Activated T-helper 2 cell treated with anti-CD3 and anti-CD28 coated beads, Interferon-gamma antibody, Interleukin-2, Interleukin-4, amounts not matched to agents 10 μg/mL and 5 μg/mL and 100 μg/mL, durations not matched to agents 14 hours and 24 hours and 36 hours (primary cell): ENCODE data around the gene RPS18. TPM values are rescaled to one million over a fixed set of nuclear protein-coding genes. Genes with fewer than 3 reads are reported as not detected.
A peak's percentile ranks its signal among the peaks of the same experiment; 100 is the strongest.
"Not testable (repeated sequence)": the region's sequence is repeated elsewhere in the genome, so short reads cannot be mapped to it uniquely, and the experiment has no call there.

Experiments used
- DNase-seq: peaks from one replicate; pipeline ENCODE4 v3.0.0; 2021; ENCODE audit warnings: low spot score
- H3K27ac Mint-ChIP-seq: one replicate; pipeline ENCODE4 v1.8.0; 2021; ENCODE audit warnings: mixed read lengths
- H3K27me3 Mint-ChIP-seq: one replicate; pipeline ENCODE4 v1.8.0; 2021; ENCODE audit warnings: low read depth, mixed read lengths
- H3K36me3 Mint-ChIP-seq: one replicate; pipeline ENCODE4 v1.8.0; 2021; ENCODE audit warnings: low read depth, mixed read lengths
- H3K4me1 Mint-ChIP-seq: one replicate; pipeline ENCODE4 v1.8.0; 2021; ENCODE audit warnings: low read depth, mixed read lengths
- H3K4me3 Mint-ChIP-seq: one replicate; pipeline ENCODE4 v1.8.0; 2021; ENCODE audit warnings: low read depth, mild to moderate bottlenecking, moderate library complexity, mixed read lengths
- H3K9me3 Mint-ChIP-seq: one replicate; pipeline ENCODE4 v1.8.0; 2021; ENCODE audit warnings: mixed read lengths
- intact Hi-C: fragments of 100-400 bp; cut with micrococcal nuclease; formaldehyde crosslinking; loops from one replicate; pipeline ENCODE4 v1.15.1; 2023
- total RNA-seq: library from RNA; stranded (reverse); gene quantifications from 2 replicates; pipeline ENCODE4 v1.2.3, GENCODE V29; 2022

Gene RPS18
- total RNA-seq, 1 donor from 2014 or later: 3,143 TPM

DNA sequence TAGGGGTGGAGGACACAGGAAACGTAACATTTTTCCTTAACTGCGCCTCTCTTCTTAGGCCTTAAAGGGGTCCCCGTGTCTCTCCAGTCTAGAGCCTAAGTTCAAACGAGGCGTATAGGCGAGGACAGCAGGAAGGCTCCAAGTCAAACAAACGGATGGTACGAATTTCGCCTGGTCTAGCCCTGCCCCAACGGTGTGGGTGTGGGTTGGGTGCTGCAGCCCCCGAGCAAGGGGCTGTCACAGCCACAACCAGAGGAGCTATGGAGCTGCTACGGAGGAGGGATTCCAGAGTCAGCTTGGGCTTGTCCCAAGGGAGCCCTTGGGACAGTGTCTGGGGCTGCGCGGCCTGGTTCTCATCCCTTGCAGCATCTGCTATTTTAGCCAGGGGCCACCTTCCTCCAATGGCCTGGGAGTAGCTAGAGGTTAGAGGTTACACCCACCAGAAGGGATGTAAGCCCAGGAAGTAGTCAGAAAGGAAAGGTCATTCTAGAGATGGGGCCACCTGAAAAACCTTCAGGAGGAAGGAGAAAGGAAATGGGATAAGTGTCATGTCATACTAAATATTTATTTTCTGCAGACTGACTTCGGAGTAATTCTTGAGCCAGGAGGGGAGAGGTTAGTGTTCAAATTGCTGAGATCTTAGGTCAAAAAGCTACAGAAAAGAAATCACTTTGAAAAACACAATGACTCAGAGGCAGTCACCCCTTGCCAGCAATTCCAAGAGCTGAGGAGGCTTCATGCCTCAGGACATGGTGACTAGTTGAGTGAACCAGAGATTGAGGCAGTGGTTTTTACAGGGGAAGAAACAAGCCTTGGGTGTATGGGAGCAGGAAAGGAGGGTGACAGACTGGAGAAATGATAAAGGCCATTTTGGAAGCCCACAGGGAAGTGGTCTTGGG lies 21.9 kb upstream of the RPS18 start:
- H3K9me3 Mint-ChIP-seq: no peaks in the 10 kb centered on the region
- intact Hi-C loops: loop anchor here (1.0 to 2.0 kb wide), 4 partner anchors 21 to 278 kb away; partner anchors contain the start of gene VPS52
- no peaks in the 10 kb centered on the region for H3K27me3 Mint-ChIP-seq
- H3K4me3 Mint-ChIP-seq: peak overlapping the region; percentile 88
- no peak for DNase-seq
- peak overlapping the region; percentile 92 for H3K27ac Mint-ChIP-seq
- peaks cover 32% of the 10 kb centered on the region for H3K4me1 Mint-ChIP-seq
- H3K36me3 Mint-ChIP-seq: peaks cover 33% of the 10 kb centered on the region

DNA sequence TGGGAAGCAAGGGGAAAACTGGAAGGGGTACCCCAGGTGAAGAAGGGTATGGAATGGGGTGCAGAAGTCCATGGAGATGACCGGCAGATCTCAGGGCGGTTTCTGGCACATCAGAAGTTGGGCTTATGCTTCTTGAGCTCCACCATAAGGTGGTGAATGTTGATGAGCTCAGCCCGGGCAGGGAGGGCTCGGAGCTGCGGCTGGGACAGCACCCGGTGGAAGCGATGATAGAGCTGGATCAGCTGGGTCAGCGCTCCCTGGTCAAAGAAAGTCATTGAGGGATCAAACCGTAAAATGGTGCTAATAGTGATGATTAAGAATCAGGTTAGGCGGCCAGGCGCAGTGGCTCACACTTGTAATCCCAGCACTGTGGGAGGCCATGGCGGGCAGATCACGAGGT lies 21.1 kb upstream of the RPS18 start:
- no peak for DNase-seq
- peaks cover 32% of the 10 kb centered on the region for H3K4me1 Mint-ChIP-seq
- no peaks in the 10 kb centered on the region for H3K27me3 Mint-ChIP-seq
- H3K4me3 Mint-ChIP-seq: peak overlapping the region; percentile 88
- no peaks in the 10 kb centered on the region for H3K9me3 Mint-ChIP-seq
- peak overlapping the region; percentile 92 for H3K27ac Mint-ChIP-seq
- H3K36me3 Mint-ChIP-seq: peaks cover 34% of the 10 kb centered on the region
- intact Hi-C loops: no loop called here

GRCh38 chr6:33251395-33252012 lies 20.4 kb upstream of the RPS18 start:
- Mint-ChIP-seq H3K27ac (peak overlapping the region; percentile 66), H3K9me3 (no peaks in the 10 kb centered on the region), H3K4me1 (peaks cover 32% of the 10 kb centered on the region), H3K4me3 (peak overlapping the region; percentile 38), H3K27me3 (no peaks in the 10 kb centered on the region), H3K36me3 (peaks cover 37% of the 10 kb centered on the region)
- no peak for DNase-seq
- intact Hi-C loops: no loop called here

GRCh38 chr6:33252759-33253158 lies 19.1 kb upstream of the RPS18 start:
- H3K4me3 Mint-ChIP-seq: no peak overlapping the region
- no peaks in the 10 kb centered on the region for H3K27me3 Mint-ChIP-seq
- DNase-seq: no peak
- H3K4me1 Mint-ChIP-seq: peaks cover 32% of the 10 kb centered on the region
- no peak overlapping the region for H3K27ac Mint-ChIP-seq
- H3K36me3 Mint-ChIP-seq: peaks cover 39% of the 10 kb centered on the region
- no peaks in the 10 kb centered on the region for H3K9me3 Mint-ChIP-seq
- intact Hi-C loops: no loop called here

- no peak overlapping the region for H3K27ac Mint-ChIP-seq
- H3K4me3 Mint-ChIP-seq: no peak overlapping the region
- no peaks in the 10 kb centered on the region for H3K9me3 Mint-ChIP-seq
- H3K27me3 Mint-ChIP-seq: no peaks in the 10 kb centered on the region
- H3K4me1 Mint-ChIP-seq: peaks cover 23% of the 10 kb centered on the region
- DNase-seq: no peak
- intact Hi-C loops: no loop called here
- peaks cover 45% of the 10 kb centered on the region for H3K36me3 Mint-ChIP-seq
Measured at GRCh38 chr6:33254591-33254990, 17.3 kb upstream of the RPS18 start.

GRCh38 chr6:33259032-33259431 lies 12.8 kb upstream of the RPS18 start:
- H3K36me3 Mint-ChIP-seq: peaks cover 48% of the 10 kb centered on the region
- intact Hi-C loops: no loop called here
- no peaks in the 10 kb centered on the region for H3K27me3 Mint-ChIP-seq
- no peaks in the 10 kb centered on the region for H3K9me3 Mint-ChIP-seq
- no peak overlapping the region for H3K4me3 Mint-ChIP-seq
- DNase-seq: no peak
- no peaks in the 10 kb centered on the region for H3K4me1 Mint-ChIP-seq
- H3K27ac Mint-ChIP-seq: no peak overlapping the region

GRCh38 chr6:33262490-33262889 lies 9.4 kb upstream of the RPS18 start:
- H3K9me3 Mint-ChIP-seq, intact Hi-C loops, H3K27me3 Mint-ChIP-seq, H3K4me3 Mint-ChIP-seq, H3K4me1 Mint-ChIP-seq, DNase-seq, H3K27ac Mint-ChIP-seq: not testable (repeated sequence)
- peaks cover 71% of the 10 kb centered on the region for H3K36me3 Mint-ChIP-seq

DNA sequence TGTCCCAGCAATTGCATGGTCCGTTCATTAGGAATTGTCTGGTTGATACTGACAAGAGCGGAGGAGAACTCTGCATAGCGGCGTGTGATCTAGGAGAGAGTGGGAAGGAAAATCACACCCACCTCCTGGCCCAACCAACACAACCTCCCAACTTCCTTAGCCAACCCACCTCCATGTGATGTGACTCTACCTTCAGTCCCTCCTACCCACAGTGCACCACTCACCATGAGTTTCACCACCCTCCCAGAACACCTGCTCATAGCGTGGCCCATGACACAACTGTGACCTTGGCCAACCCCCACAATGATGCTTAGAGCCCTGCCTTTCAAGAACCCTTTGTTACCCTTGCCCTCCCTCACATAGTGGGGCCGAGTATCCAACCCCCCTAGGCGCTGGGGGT lies 7.9 kb upstream of the RPS18 start:
- H3K4me3 Mint-ChIP-seq: no peak overlapping the region
- peaks cover 77% of the 10 kb centered on the region for H3K36me3 Mint-ChIP-seq
- H3K9me3 Mint-ChIP-seq: no peaks in the 10 kb centered on the region
- intact Hi-C loops: no loop called here
- no peaks in the 10 kb centered on the region for H3K27me3 Mint-ChIP-seq
- no peak for DNase-seq
- H3K27ac Mint-ChIP-seq: no peak overlapping the region
- no peaks in the 10 kb centered on the region for H3K4me1 Mint-ChIP-seq

GRCh38 chr6:33271117-33271467 lies 783 bp upstream of the RPS18 start:
- DNase-seq: no peak
- intact Hi-C loops: loop anchor here (1.0 to 10.0 kb wide), 5 partner anchors 18 to 154 kb away; partner anchors contain the start of genes PFDN6, RXRB, SLC39A7 and SYNGAP1
- no peaks in the 10 kb centered on the region for H3K9me3 Mint-ChIP-seq
- peak overlapping the region; percentile 100 for H3K27ac Mint-ChIP-seq
- peaks cover 85% of the 10 kb centered on the region for H3K36me3 Mint-ChIP-seq
- H3K4me1 Mint-ChIP-seq: peaks cover 25% of the 10 kb centered on the region
- peak overlapping the region; percentile 98 for H3K4me3 Mint-ChIP-seq
- H3K27me3 Mint-ChIP-seq: no peaks in the 10 kb centered on the region

- peak overlapping the region; percentile 100 for H3K27ac Mint-ChIP-seq
- peaks cover 31% of the 10 kb centered on the region for H3K4me1 Mint-ChIP-seq
- intact Hi-C loops: loop anchor here (1.0 to 10.0 kb wide), 2 partner anchors 51 to 152 kb away; partner anchors contain the start of gene SYNGAP1
- no peak for DNase-seq
- peak overlapping the region; percentile 98 for H3K4me3 Mint-ChIP-seq
- H3K9me3 Mint-ChIP-seq: no peaks in the 10 kb centered on the region
- H3K27me3 Mint-ChIP-seq: no peaks in the 10 kb centered on the region
- H3K36me3 Mint-ChIP-seq: peaks cover 81% of the 10 kb centered on the region
Measured at GRCh38 chr6:33272275-33273128, 627 bp downstream of the RPS18 start.

DNA sequence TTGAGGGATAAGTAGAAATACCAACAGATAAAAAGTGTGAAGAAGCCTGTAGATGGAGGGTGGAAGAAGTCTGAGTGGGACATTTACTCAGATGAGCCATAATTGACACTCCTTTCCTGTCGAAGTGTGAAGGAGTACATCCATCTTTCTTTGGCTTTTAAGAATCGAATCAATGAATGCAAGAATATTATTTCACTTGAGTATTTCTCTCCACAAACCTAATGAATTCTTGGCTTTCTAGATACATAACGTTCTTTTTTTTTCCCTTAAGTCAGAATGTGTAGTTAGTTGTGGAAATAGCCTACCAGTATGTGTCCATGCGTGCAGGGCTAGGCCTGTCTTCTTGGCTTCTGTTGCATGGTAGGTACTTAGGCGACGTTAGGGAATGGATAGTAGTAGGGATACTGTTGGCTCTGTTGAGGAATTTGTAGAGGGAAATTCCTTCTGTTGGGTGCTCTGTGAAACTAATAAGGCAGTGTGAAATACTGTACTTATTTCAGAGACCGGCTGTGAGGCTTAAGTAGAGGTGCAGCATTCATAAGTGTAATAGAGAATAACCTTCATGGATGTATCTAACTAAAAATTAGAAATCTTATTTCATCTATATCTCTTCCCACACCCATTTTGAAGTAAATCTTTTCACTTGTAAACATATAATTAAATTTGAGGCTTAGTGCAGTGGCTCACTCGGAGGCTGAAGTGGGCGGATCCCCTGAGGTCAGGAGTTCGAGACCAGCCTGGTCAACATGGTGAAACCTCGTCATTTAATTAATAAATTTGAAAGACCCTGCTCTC lies 1.5 kb downstream of the RPS18 start:
- intact Hi-C loops: loop anchor here (10.0 kb wide), 1 partner anchor 151 kb away; the partner anchor contains the start of gene SYNGAP1
- DNase-seq: no peak
- Mint-ChIP-seq H3K4me3 (peak overlapping the region; percentile 98), H3K27me3 (no peaks in the 10 kb centered on the region), H3K27ac (peak overlapping the region; percentile 100), H3K9me3 (no peaks in the 10 kb centered on the region), H3K36me3 (peaks cover 77% of the 10 kb centered on the region), H3K4me1 (peaks cover 34% of the 10 kb centered on the region)
